HUDEP-2 (cell line): Measurements from ENCODE around the gene DCAF15.
A peak's percentile ranks its signal among the peaks of the same experiment; 100 is the strongest.

ENCODE experiments used
- DNase-seq, 76 experiments: peaks; one replicate each; lab custom pipeline; 2025; ENCODE audit not compliant: unreplicated experiment in 76 of 76; lab: John Stamatoyannopoulos, UW

Gene DCAF15

DNA sequence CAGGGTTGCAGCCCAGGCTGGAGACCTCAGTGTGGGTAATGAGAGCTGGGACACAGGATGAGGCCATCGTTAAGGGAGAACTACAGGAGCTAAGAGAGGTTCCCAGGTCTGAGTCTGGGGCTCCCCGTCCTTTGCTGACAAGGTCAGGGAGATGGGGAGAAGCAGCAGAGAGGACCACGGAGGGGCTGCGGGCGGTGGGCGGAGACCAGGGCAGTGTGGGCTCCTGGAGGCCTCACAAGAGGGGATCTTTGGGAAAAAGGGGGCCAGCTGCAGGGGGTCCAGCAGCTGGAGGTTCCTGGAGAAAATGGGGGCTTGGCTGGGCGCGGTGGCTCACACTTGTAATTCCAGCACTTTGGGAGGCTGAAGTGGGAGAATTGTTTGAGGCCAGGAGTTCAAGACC lies 37.8 kb downstream of the DCAF15 start:
- DNase-seq = no peak

DNA sequence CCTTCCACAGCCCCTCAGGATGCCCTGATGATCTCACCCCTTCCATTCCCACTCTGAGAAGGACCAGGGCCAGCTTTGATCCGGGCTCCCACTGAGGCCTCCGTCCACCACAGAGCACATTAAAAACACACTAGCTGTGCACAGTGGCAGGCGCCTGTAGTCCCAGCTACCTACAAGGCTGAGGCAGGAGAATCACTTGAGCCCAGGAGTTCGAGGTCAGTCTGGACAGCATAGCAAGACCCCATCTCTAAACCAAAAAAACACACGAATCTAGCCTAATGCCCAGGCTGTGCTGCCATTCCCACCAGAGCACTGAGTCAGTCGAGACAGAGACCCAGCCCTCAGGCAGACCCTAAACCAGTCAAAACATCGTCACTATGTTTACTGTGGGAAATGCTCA lies 39.7 kb downstream of the DCAF15 start:
- no peak for DNase-seq

DNA sequence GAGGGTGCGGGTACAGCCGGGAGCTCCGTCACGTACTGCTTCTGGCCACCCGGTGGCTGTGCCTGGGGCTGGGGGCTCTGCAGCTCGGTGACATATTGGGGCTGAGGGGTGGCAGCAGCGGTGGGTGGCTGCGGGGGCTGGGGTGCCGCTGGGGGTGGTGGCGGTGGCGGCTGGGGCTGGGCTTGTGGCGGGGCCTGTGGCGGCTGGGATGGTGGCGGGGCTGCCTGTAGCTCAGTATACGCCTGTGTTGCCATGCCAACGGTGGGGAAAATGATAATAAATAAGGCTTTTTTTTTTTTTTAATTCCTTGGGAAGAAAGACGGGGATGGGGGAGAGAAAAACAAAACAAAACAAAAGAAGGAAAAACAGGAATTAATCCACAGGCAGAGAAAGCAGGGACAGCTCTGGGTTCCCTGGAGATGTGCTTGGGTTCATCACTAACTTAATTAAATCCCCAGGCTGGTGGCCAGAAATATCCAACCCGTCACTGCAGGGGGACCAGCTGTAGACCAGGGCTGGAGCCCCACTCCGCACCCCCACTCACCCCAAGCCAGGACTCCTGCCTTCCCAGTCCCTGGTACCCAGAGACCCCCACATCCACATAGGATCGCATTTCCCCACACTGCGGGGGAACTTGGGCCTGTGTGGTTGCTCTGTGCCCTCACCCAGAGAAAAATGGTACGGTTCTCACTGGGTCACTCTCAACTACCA lies 41.4 kb downstream of the DCAF15 start:
- no peak for DNase-seq

DNA sequence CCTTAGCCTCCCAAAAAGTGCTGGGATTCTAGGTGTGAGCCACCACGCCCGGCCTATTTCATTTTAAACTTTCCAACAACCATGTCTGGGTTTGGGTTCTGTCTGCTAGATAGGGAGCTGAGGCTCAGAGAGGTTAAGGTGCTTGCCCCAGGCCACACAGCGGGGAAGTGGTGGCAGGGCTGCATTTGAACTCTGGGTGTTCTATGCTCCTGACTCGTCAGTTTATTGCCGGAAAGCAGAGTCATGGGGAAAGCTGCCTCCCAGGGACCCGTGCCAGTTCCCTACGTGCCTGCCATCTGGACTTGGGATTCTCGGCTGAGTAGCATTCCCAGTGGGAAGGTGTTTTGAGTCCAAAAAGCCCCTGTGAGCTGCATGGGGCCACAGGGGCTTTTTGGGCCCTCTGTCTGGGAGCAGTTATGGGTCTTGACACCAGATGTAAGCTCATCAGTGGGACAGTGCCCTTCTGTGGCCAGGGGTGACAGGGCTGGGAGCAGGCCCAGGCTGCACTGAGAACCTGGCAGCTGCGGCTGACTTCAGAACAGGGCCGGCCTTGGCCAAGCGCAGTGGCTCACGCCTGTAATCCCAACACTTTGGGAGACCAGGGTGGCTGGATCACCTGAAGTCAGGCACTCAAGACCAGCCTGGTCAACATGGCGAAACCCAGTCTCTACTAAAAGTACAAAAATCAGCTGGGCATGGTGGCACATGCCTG lies 42.9 kb downstream of the DCAF15 start:
- no peak for DNase-seq

DNA sequence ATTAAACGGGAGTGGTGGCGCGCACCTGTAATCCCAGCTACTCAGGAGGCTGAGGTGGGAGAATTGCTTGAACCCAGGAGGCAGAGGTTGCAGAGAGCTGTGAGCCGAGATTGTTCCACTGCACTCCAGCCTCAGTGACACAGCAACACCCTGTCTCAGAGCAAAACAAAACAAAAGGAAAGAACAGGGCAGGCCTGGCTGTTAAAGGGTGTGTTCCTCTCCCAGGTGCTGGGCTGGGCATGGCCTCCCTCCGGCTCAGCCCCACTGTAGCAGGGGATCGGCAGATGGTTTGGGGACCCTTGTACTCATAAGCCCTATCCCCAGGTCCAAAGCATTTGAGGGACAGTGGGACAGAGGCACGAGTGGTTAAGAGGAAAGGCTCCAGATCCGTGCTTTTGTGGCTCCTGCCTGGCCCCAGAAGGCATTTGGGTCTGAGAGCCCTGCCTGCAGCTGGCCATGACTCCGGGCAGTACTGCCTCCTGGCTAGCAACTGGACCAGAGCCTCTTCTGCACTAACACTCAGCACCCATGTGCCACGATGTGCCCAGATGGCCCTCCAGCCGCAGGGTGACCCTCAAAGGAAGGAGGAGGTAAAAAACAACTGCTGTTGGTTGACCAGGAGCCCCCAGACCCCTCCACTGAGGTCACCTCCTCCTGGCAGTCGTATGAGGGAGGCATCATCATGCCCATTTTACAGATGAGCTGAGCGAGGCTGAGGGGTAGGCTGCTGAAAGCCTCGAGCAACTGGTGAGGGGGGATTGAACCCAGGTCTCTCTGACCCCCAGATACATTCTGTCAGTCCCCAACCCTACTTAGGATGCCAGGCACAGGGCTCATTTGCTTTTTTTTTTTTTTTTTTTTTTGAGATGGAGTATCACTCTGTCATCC lies 43.8 kb downstream of the DCAF15 start:
- no peak for DNase-seq

DNA sequence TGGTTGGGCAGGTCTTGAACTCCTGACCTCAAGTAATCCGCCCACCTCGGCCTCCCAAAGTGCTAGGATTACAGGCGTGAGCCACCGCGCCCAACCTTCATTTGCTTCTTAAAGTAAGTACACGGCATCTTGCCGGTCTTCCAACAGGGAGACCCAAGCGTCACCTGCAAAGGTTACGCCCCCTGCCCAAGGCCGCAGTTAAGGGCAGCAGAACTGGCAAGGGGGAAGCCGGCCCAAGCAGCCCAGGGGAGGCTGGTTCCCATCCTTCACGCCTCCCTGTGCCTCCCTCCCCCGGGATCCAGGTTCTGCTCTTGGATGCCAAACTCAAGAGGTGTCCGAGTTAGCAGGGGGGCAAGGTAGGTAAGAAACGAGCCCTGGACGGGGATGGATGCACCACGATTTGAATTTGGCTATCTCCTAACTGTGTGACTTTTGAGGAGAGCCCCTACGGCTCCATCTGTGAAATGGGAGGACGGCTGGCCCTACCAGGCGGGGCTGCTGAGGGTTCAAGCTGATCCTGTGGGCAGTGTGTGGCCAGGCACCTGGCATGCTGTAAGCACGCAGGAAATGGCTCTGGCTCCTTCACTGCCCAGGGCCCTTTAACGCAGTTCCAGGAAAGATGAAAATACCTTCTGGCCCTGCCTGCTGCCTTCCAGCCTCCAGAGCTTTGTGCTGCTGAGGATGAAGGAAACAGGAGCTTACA lies 44.8 kb downstream of the DCAF15 start:
- DNase-seq = no peak

DNA sequence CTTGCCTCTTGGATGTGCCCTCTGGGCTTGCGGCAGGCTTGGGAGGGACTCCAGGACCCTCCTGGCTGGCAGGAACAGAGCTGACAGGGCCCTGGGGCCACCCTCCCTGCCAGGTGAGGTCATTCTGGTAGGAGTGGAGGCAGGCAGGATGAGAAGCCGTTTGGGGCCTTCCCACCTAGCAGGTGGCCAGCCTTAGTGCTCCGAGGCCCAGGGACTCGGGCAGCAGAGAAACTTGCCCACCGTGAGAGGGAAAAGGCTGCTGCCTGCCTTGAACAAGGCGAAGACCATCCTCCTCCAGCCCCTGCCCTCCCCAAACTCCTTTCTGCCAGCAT lies 45.3 kb downstream of the DCAF15 start:
- no peak for DNase-seq

DNA sequence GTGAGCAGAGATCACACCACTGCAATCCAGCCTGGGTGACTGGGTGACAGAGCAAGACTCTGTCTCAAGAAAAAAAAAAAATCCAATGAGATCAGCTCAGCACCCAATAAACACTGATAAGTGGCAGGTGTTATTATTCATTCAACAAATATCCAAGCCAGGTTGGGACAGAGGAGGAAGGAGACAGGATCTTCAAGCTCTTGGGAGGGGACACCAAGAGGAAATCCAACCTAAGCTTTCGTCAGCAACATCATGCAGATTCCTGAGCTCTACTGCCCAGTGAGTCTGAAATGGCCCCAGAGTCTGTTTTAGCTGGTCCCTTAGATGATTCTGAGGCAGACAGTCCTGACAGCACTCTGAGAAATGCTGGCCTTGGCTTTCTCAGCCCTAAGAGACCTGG lies 46.1 kb downstream of the DCAF15 start:
- DNase-seq = no peak

DNA sequence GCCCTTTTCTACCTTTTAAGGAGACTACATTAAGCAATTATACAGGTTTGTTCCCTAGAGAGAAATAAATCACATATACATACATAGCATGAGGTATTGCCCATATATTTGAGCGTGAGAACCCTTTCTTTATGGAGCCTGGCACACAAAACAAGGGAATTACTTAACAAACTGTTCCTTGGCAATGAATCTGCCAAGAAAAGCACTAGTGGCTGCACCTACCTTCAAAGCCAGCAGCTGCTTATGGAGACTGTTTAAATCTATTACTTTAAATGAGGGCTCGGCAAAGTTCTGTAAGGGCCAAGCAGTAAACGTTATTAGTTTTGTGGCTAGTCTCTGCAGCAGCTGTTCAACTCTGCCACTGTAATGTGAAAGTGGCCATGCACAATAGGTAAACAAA lies 46.8 kb downstream of the DCAF15 start:
- DNase-seq = no peak

DNA sequence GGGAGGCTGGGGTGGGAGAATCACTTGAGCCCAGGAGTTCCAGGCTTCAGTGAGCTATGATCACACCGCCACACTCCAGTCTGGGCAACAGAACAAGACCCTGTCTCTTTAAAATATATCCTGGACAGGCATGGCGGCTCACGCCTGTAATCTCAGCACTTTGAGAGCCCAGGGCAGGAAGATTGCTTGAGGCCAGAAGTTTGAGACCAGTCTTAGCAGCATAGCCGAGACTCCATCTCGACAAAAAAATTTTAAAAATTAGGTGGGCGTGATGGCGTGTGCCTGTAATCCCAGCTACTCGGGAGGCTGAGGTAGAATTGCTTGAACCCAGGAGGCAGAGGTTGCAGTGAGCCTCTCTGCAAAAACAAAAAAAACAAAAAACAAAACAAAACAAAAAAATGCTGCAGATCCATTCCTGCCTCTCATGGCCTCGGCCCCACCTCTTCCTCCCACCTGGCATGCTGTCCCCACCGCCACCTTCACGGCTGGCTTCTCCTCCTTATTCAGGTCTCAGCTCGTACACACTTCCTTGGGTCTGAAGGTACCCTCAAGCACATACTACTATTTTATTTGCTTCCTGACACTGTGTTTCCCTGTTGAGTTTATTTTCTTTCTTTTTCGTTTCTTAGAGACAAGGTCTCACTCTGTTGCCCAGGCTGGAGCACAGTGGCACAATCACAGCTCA lies 48.5 kb downstream of the DCAF15 start:
- DNase-seq = no peak

DNA sequence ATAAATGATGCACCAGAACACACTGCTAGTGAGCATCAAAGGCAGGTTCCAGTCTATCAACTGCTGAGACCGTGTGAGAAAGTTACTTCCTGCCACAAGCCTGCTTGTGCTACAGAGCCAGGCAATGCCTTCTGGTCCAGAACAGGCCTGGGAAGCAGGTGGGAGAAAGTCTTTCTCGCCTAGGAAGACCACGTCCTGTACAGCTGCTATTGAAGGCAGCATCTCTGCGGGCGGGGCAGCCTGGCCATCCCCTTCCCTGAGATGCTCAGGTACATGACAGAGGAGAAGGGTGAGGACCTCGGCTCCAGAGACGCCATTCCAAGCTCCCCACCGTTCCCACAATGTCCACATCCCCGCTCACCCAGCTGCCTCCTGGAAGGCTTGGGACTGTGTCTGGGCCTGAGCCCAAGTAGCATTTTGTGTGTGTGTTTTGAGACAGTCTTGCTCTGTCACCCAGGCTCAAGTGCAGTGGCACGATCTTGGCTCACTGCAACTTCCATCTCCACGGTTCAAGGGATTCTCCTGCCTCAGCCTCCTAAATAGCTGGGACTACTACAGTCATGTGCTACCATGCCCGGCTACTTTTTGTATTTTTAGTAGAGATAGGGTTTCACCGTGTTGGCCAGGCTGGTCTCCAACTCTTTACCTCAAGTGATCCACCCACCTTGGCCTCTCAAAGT lies 50.4 kb downstream of the DCAF15 start:
- DNase-seq = no peak

DNA sequence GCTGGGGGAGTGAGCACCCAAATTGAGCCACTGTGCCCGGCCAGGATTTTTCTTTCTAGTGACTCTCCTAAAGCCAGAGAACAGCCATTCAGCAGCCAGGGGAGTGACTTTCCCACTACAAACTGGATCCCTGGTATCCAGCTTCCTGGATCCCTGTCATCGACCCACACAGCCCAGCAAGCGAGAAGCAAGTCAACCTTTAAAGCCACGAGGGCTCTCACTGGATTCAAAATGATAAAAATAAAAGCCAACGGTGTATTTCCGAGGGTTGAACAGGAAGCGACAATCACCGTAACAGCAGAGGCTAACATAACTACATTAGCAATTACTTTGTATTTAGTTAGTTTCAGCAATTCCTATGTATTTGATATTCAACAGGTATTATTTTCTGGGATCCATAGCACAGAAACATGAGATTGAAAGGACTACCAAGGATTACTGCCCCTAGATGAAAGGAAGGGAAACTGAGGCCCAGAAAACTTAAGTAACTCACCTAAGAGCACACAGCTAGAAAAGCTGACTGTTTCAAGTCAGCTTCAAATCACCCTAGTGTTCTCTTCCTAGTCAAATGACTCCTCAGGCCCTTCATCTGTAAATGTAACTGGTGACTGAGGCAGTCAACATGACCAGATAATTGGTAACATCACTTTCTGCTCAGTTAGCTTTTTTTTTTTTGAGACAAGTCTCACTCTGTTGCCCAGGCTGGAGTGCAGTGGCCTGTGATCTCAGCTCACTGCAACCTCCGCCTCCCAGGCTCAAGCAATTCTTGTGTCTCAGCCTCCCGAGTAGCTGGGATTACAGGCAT lies 51.1 kb downstream of the DCAF15 start:
- no peak for DNase-seq

DNA sequence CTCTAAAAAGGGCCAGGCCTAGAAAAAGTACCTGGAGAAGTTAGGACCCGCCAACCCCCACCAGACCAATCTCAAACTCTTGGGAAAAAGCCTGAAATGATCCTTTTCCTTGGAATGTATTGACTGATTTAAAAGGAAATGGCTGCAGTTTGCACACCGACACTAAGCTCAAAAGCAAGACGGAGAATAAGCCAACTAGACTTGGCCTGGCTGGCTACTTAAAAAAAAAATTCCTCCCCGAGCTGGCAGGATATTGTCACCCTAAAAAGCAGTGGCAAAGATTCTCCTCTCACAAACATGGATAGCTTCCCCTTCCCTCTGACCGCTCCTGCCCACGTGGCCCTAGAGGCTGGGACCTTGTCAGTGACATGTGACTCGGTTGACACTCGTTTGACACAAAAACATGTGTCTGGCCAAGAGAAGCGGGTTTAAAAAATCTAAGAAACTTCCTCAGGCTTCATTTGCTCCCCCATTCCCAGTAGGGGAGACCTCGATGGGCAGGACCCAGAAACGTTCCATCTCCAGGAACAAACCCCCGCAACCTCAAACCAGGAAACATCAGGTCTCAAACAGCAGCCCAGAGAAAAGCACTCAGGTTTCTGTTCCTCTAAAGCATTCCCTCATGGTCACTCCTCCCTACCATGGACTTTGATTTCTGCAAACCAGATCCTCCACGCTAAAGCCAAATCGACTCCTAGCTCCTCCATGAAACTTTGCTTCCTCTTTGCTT lies 52.5 kb downstream of the DCAF15 start:
- DNase-seq = peak in 42 of 76 experiments; percentile 11 to 66 (median 32)

DNA sequence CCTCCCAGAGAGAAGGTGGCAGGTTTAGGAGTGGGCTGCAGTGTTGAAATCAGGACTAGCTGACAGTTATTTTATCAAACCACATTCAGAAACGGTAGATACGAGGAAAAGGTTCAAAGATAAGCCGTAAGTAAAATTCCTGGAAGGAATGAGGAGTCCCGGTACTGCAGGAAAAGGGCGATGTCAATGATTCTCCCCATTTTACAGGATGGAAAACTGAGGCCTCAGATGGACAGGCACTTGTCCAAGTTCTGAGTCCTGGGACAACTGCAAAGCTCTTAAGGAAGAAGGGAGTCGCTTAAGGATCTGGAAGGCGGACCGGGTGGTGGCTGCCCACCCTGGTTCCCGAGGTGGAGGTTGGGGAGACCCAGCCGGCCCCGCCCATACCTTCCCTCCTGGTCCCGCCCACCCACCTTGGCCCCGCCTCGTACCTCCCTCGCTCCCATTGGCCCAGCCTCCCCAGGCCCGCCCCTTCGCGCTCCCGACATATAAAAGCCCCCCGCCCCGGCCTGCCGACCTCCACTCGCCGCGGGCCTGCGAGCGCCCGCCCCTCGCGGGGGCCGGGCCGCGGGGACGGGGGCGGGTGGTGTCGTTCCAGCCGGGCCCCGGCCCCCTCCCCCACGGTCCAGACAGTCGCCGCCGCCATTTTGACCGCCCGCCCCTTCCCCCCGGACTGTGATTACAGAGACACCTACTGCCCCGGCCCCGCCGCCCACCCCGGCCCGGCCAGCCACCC lies 53.2 kb downstream of the DCAF15 start:
- peak in 71 of 76 experiments; percentile 30 to 95 (median 83) for DNase-seq

DNA sequence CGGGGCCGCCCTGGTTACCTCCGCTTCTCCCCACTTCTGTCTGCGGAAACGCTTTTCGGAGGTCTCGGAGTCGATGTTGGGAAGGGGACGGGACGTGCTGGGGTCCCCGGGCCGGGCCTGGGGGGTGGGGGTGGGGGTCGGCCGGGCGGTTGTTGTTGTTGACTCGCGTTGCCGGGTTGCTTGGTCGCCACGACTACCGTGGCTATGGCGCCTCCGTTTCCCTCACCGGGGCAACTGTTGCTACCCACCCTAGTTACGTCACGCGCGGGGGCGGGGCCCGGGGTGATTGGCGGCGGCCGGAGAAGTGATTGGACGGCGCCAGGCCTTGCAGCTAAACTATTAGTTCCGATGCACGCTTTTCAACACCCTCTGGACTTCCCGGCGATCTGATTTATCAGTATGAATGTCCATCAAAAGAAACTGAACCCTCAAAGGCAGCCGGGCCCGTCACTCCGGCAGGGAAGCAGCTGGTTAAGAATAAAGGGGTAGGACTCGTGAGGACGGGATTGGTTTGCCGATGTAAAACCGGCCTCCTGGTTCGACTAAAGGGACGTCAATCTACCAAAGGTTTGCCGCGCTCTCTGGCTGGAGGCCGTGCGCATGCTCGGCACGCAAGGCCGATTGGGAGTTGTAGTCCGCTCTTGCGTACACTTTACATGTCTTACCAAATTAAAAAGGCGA lies 53.9 kb downstream of the DCAF15 start, which contains the start of gene RFX1:
TSS of gene RFX1 (minus strand) at position 236 of the 681 bp plus-strand sequence. CDS start 12,477 bp downstream, outside the sequence.
- DNase-seq = peak; percentile 96 to 100 (median 100)

DNA sequence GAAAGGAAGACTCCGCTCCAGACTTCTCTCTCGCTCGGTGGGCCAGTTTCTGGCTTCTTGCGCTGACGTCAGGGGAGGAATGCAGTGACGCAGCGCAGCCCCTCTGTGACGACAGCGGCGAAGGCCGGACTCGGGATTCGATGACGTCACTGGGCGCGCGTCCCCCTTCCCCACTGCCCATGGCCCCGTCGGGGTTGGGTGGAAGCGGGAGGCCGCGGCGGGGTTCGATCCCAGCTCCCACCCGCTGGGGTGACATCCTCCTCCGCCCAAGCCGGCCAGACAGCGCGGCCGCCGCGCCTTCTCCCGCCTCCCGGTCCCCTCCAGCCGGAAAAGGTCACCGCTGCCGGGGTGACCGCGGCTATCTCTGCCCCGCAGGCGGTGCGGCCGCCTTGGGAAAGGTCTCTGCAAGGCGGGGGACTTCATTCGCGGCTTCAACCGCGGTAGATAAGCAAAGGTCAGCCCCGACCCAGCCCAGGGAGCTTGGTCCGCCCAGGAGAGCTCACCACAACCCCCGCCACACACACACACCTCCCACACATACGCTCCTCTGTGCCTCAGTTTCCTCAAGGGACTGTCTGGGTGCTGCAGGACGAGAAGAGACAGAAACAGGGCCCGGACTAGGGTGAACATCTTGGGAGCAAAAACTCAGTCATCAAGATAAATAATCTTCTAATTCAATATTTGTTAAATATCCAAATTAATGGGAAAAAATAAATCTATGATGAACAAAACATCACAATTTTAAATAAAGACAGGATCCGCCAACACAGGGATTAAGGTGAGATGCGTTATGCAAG lies 54.7 kb downstream of the DCAF15 start:
- peak in 75 of 76 experiments; percentile 60 to 99 (median 89) for DNase-seq
